ENCODE data around the gene GEMIN7. TPM values are rescaled to one million over a fixed set of nuclear protein-coding genes. Genes with fewer than 3 reads are reported as not detected.

Gene GEMIN7
- total and polyA plus RNA-seq, 2 of the 4 experiments (the other 2 are of a cell fraction), result 27.2 to 53.0 TPM

DNA sequence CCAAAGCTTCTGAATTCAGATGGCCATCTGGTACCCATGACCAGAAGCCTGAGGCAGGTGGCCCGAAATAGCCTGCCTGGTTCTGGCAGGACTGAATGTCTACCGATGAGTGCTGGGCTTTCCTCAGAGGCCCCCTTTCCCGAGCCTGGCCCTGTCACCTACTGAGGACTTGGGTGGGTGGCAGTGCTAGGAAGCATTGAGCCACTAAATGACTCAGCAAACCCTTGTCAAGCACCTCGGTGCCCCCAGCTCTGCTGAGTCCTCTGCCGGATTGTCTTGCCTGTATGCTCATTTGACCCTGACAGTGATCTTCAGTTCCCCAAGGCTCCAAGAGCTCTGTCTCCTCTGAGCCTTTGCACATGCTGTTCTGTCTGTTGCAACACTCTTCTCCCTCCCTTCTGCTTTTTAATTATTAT, 31.8 kb downstream of the GEMIN7 start:
- Histone ChIP-seq H3K36me3 (ENCODE audit: control insufficient read depth, insufficient read depth, low read length) (peaks cover 6% of the 10 kb centered on the region), H2BK20ac (ENCODE audit: low read depth, low read length) (no peak overlapping the region), H3K14ac (replicated peaks; ENCODE audit: low read depth, low read length) (no peak overlapping the region), H3K4ac (ENCODE audit: low read depth, low read length) (no peak overlapping the region), H4K5ac (ENCODE audit: low read depth, low read length) (no peak overlapping the region), H2AK9ac (replicated peaks; ENCODE audit: low read depth, low read length, poor library complexity) (no peak overlapping the region), H3K27ac (ENCODE audit: insufficient read depth, low read length) (no peak overlapping the region), H3K9me3 (ENCODE audit: control insufficient read depth, insufficient read depth, low read length) (no peaks in the 10 kb centered on the region), H2AK5ac (ENCODE audit: low read depth, low read length) (no peak overlapping the region), H3K4me3 (ENCODE audit: insufficient read depth, low read depth, low read length) (no peak overlapping the region), H3K9ac (ENCODE audit: low read depth, low read length) (no peak overlapping the region), H2BK5ac (ENCODE audit: low read depth, low read length, poor library complexity, severe bottlenecking) (no peak overlapping the region), H2AFZ (replicated peaks; ENCODE audit: low read length, poor library complexity) (no peak overlapping the region), H3K56ac (ENCODE audit: extremely low read depth, insufficient read depth, low read length) (no peak overlapping the region), H3K4me2 (ENCODE audit: low read depth, low read length) (no peak overlapping the region), H3K23ac (ENCODE audit: low read depth, low read length) (no peak overlapping the region), H4K91ac (ENCODE audit: insufficient read depth, low read depth, low read length) (no peak overlapping the region), H3K4me1 (ENCODE audit: control insufficient read depth, insufficient read depth, low read length) (peaks cover 5% of the 10 kb centered on the region; the same call in 1 of the 2 replicates), H3K18ac (ENCODE audit: low read depth, low read length) (no peak overlapping the region), H2BK120ac (ENCODE audit: low read depth, low read length) (no peak overlapping the region), H3K27me3 (ENCODE audit: control insufficient read depth, insufficient read depth, low read length) (no peaks in the 10 kb centered on the region), H3K79me1 (ENCODE audit: low read depth in 1 of 2, low read length in 2 of 2) (peaks cover 45 to 96% of the 10 kb centered on the region in 2 experiments), H4K20me1 (ENCODE audit: insufficient read depth, low read length) (peaks cover 96% of the 10 kb centered on the region), H4K8ac (ENCODE audit: low read depth in 2 of 2, low read length in 2 of 2) (no peak overlapping the region), H2BK15ac (ENCODE audit: low read depth, low read length) (no peak overlapping the region), H3K9me1 (ENCODE audit: insufficient read depth, low read length) (peaks cover 32% of the 10 kb centered on the region)
- in situ Hi-C loops (cut with MboI; ENCODE audit: low sequenced_read_pairs), result no loop called here
- ATAC-seq (ENCODE audit: low read depth), result no peak
- dilution Hi-C loops (cut with HindIII; ENCODE audit: low sequenced_read_pairs, unreplicated experiment), result no loop called here
- intact Hi-C loops (cut with micrococcal nuclease), result no loop called here
- no peak for TF ChIP-seq CEBPB (IDR thresholded peaks at IDR 0.05; ENCODE audit: low read depth, low read length)
- WGBS, 2 experiments (ENCODE audit: extremely low coverage in 2 of 2, insufficient read length in 1 of 2), result 73% methylated on average over 3 of the region's 5 CpGs; no CpG with 5 or more reads in 1 of the 2 experiments
- no TSS peak for BruUV-seq (replicated peaks)
- ChIA-PET POLR2A (ENCODE audit: unreplicated experiment) (no interaction called here), CTCF (no interaction called here)
- DNase-seq, result no peak
